HUDEP-2 (cell line): ENCODE measurements around the gene AK9.
A peak's percentile ranks its signal among the peaks of the same experiment; 100 is the strongest.

Source experiments
- DNase-seq, 76 experiments: peaks; one replicate each; lab custom pipeline; 2025; ENCODE audit not compliant: unreplicated experiment in 76 of 76; lab: John Stamatoyannopoulos, UW

AK9 gene

DNA sequence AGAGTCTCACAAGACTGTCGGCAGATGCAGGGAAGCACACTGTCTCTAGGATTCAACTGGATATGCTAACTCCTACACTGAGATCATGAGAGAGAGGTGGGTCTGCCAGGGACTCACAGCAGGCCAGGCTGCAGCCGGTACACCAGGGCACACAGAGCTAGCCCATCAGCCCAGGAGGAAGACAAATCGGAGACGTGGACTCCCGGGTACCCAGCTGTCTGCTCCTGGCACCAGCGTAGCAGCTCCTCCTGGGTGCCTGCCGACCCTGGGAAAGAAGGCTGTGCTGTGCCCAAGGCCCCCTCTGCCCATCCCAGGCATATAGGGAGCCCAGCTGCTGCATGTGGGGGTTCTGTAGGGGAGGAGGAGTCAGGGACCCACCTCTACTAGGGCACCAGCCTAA lies 242.4 kb downstream of the AK9 start:
- DNase-seq = no peak

- peak in 18 of 76 experiments; percentile 9 to 45 (median 25) for DNase-seq
Measured at GRCh38 chr6:109447878-109448555, 243.0 kb downstream of the AK9 start.

DNA sequence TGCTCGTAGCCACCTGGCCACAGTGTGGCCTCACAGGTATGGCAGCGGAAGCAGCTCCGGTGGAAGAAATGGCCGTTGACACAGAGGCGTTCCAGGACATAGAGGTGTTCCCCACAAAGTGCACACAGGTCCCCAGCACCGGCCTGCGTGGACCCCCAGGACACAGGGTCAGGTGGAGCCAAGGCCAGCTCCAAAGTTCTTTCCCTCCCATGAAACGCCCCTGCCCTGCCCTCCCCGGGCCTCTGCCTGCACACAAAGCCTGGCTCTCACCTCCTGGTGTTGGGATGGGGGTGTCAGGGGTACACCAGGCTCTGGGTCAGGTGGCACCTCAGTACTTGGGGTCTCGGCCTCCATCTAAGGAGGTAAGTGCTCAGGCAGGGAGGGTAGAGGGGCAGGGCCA lies 243.9 kb downstream of the AK9 start:
- no peak for DNase-seq

DNA sequence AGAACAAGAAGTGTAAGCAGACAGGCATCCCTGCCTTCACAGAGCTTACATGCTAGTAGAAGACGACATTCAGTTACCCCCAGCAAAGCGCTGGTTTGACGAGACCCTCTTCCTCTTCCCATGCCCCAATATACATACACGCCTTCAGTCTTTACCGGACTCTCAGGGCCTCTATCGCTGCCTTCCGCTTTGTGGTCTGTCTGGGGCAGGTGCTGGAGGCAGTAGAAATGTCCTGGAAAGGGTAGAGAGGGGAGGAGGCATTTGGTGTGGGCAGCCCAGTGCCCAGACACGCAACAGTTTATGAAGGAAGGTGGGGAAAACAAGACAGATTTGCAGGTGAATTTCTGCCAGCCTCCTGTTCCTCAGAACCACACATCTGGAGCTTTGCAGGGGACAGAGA lies 244.5 kb downstream of the AK9 start:
- no peak for DNase-seq

- DNase-seq = peak in 2 of 76 experiments; percentile 10 to 28
Measured at GRCh38 chr6:109446072-109446471, 244.9 kb downstream of the AK9 start.

DNA sequence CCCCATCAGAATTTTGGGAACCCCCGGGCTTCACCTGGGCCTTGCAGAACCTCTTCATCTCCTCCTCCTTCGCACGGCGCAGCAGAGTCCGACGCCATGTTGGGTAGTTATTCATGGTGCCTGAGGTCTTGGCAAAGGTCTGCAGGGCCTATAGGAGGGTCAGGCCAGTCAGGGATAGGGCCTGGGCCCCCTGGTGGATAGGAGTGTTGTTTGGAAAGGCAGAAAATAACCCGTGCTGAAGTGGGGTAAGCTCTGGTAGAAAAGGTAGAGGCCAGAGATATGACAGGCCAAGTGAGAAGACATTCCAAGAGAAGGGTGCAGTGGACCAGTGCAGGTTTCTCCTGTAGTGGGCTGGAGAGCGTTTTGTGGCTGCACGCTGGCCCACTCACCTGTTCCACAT lies 245.6 kb downstream of the AK9 start:
- DNase-seq = peak in 7 of 76 experiments; percentile 16 to 31 (median 21)

DNA sequence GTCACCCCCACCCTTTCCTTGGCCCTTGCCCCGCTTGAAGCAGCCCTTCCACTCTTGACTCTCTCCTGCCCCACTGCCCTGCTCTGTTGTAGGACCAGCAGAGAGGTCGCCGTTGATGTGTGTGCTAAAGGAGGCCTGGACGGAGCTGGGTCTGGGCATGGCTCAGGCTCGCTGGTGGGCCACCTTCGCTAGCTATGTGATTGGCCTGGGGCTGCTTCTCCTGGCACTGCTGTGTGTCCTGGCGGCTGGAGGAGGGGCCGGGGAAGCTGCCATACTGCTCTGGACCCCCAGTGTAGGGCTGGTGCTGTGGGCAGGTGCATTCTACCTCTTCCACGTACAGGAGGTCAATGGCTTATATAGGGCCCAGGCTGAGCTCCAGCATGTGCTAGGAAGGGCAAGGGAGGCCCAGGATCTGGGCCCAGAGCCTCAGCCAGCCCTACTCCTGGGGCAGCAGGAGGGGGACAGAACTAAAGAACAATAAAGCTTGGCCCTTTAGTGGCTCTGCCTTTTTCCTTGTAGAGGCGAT lies 247.5 kb downstream of the AK9 start:
- DNase-seq = no peak
